H1 (cell line): ENCODE measurements around the gene PTPRG. TPM values are rescaled to one million over a fixed set of nuclear protein-coding genes. Genes with fewer than 3 reads are reported as not detected.

Source experiments
- CBX8 ChIP-seq: fragments of 300-800, 300-1000 bp; sonication (generic); IDR thresholded peaks from 2 replicates; pipeline ENCODE4 v1.7.1; 2016; ENCODE audit warnings: low read depth, low read length, borderline replicate concordance
- JUND ChIP-seq: IDR thresholded peaks from 2 replicates; pipeline ENCODE4 v1.6.1; 2011; ENCODE audit warnings: mild to moderate bottlenecking, improper control_type of control experiment, low read length
- MAFK ChIP-seq: IDR thresholded peaks from 2 replicates; pipeline ENCODE4 v1.6.1; 2012; ENCODE audit warnings: low read depth, mild to moderate bottlenecking, improper control_type of control experiment, low read length
- SP2 ChIP-seq: IDR thresholded peaks from 2 replicates; pipeline ENCODE4 v1.6.1; 2012; ENCODE audit warnings: mild to moderate bottlenecking, low read length, inconsistent platforms
- SUZ12 ChIP-seq: fragments of 200-600 bp; sonication (generic); IDR thresholded peaks from 2 replicates; pipeline ENCODE4 v1.6.1; 2012; ENCODE audit warnings: mild to moderate bottlenecking, inconsistent platforms, low read length, moderate library complexity, mixed read lengths
- polyA plus RNA-seq, 7 experiments: library from polyadenylated mRNA; depleted of rRNA in 3 of 7; stranded (reverse) in 5 of 7; unstranded in 2 of 7; fragments of >200 nt in 5 of 7; fragments of 200-250 nt in 2 of 7; gene quantifications; 1 replicate in 5 of 7; 2 replicates in 1 of 7; 4 replicates in 1 of 7; pipeline versions ENCODE4 v1.2.1 to v1.2.3, GENCODE V29; 2011 to 2013; ENCODE audit warnings: missing spikeins in 2 of 7, mixed read lengths in 2 of 7
- total RNA-seq: library from RNA; stranded (reverse); fragmentation: NEBNext Ultra II Directional; extraction: Animal tissue kit (Norgen Biotek cat#: 25700); gene quantifications from 2 replicates; pipeline ENCODE4 v1.2.1, GENCODE V29; 2021
- TF ChIP-seq, protein P1 (sequence below): IDR thresholded peaks from 2 replicates; pipeline ENCODE4 v1.6.1; 2012; ENCODE audit warnings: inconsistent platforms
- TF ChIP-seq, protein P2 (sequence below): IDR thresholded peaks from 2 replicates; pipeline ENCODE4 v1.6.1; 2012; ENCODE audit warnings: inconsistent platforms

The PTPRG gene
- total and polyA plus RNA-seq, 2 of the 8 experiments (the other 6 are each of a cell fraction or from before 2014, with no cell fraction given) = 23.3 to 96.2 TPM

DNA sequence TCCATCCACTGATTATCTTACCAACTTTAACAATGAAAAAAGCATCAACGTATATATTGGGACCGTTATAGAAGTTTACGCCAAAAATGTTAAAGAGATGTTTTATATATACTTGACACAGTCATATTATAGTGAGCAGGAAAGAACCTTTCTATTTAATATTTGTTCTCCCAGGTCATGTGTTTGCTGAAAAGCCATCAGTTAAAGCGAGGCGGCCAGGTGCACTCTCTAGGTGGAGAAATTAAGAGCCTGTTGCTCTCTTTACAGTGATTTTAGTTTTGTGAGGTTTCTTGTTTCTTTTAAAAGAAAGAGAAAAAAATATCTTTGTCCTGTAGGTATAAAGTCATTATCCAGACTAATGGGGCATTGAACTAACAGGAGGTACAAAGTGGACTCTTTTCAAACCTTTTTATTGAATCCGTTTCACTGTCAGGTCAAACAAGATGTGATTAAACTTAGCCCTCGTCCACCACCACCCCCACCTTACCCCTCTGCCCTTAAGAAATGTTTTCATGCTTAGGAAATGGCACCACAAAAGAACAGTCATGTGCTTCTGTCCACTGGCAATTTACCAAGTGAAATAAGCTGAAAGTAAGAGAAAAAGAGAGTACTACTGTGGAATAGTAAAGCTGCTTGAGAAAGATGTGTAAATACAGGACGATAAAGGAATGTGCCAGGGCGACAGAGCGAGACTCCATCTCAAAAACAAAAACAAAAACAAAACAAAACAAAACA, 279.9 kb downstream of the PTPRG start (continued):
- TF ChIP-seq CBX8 (no peak), SP2 (no peak), JUND (no peak), MAFK (no peak), SUZ12 (no peak)
- TF ChIP-seq, protein P1, sequence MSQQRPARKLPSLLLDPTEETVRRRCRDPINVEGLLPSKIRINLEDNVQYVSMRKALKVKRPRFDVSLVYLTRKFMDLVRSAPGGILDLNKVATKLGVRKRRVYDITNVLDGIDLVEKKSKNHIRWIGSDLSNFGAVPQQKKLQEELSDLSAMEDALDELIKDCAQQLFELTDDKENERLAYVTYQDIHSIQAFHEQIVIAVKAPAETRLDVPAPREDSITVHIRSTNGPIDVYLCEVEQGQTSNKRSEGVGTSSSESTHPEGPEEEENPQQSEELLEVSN = no peak
- TF ChIP-seq, protein P2, sequence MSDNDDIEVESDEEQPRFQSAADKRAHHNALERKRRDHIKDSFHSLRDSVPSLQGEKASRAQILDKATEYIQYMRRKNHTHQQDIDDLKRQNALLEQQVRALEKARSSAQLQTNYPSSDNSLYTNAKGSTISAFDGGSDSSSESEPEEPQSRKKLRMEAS = no peak
